Fibroblast of mammary gland (primary cell): ENCODE measurements around the gene TSPAN16.

Experiments used
- DNase-seq: peaks from one replicate; pipeline ENCODE4 v3.0.0-alpha.2; 2010; ENCODE audit warnings: low read depth
- H3K4me3 ChIP-seq: 2 replicates; pipeline ENCODE4 v1.5.1; 2011; ENCODE audit warnings: low read depth, mild to moderate bottlenecking, low read length, moderate library complexity; ENCODE audit not compliant: control insufficient read depth
- TF ChIP-seq, protein P1 (sequence below): conservative IDR thresholded peaks from 2 replicates; pipeline ENCODE4 v1.5.1; 2011; ENCODE audit warnings: low read depth, low read length, inconsistent platforms; ENCODE audit not compliant: control insufficient read depth, insufficient read depth

The TSPAN16 gene

GRCh38 chr19:11251650-11252314 is 44.2 kb upstream of the TSPAN16 start:
- TF ChIP-seq, protein P1, sequence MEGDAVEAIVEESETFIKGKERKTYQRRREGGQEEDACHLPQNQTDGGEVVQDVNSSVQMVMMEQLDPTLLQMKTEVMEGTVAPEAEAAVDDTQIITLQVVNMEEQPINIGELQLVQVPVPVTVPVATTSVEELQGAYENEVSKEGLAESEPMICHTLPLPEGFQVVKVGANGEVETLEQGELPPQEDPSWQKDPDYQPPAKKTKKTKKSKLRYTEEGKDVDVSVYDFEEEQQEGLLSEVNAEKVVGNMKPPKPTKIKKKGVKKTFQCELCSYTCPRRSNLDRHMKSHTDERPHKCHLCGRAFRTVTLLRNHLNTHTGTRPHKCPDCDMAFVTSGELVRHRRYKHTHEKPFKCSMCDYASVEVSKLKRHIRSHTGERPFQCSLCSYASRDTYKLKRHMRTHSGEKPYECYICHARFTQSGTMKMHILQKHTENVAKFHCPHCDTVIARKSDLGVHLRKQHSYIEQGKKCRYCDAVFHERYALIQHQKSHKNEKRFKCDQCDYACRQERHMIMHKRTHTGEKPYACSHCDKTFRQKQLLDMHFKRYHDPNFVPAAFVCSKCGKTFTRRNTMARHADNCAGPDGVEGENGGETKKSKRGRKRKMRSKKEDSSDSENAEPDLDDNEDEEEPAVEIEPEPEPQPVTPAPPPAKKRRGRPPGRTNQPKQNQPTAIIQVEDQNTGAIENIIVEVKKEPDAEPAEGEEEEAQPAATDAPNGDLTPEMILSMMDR: no peak
- no peak for DNase-seq
- no peak overlapping the region for H3K4me3 ChIP-seq

GRCh38 chr19:11252665-11253355 is 43.1 kb upstream of the TSPAN16 start:
- TF ChIP-seq, protein P1: no peak
- no peak for DNase-seq
- no peak overlapping the region for H3K4me3 ChIP-seq

DNA sequence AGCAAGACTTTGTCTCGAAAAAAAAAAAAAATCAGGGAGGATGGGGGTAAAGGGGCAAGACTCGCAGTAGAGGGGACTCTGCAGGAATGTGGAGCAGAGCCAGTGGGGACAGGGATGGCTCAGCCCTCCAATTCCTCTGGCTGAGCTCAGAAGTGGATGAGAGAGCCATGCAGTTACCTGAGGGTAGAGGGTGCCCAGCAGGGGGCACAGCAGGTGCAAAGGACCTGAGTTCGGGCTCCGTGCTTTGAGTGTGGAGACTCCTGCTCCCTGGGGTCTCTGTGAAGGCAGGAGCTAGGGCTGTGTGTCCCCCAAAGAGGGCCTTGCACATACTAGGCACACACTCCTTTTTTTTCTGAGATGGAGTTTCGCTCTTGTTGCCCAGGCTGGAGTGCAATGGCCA is 41.3 kb upstream of the TSPAN16 start:
- H3K4me3 ChIP-seq: no peak overlapping the region
- no peak for DNase-seq
- TF ChIP-seq, protein P1: no peak

GRCh38 chr19:11256189-11256588 is 39.8 kb upstream of the TSPAN16 start:
- DNase-seq: no peak
- TF ChIP-seq, protein P1: no peak
- no peak overlapping the region for H3K4me3 ChIP-seq

DNA sequence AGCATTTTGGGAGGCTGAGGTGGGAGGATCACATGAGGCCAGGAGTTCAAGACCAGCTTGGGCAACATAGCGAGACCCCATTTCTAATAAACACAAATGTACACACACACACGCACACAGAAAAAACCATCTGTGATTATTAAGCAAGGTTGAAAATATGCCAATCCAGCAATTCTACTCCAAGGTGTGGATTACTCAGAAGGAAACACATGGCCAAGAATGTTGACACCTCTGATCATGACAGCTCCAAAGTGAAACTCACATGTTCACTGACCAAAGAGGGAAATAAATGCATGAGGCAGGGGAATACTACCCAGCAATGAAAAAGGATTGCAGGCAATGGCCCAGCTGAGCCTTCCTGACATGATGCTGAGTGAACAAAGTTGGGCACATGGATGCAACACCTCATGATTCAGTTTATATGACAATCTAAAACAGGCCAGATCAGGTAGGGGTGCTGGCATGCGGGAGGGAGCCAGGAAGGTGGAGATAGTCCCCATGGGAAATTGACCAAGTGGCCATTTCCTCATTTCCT is 38.0 kb upstream of the TSPAN16 start:
- DNase-seq: no peak
- no peak overlapping the region for H3K4me3 ChIP-seq
- TF ChIP-seq, protein P1: no peak

- no peak overlapping the region for H3K4me3 ChIP-seq
- DNase-seq: no peak
- TF ChIP-seq, protein P1: no peak
Measured at GRCh38 chr19:11260996-11261395, 35.0 kb upstream of the TSPAN16 start.
